ENCODE measurements around the gene FAM53B.
"Not testable (repeated sequence)": the region's sequence is repeated elsewhere in the genome, so short reads cannot be mapped to it uniquely, and the experiment has no call there.

FAM53B gene

GRCh38 chr10:124624466-124624865 is 119.7 kb downstream of the FAM53B start:
- no peak for DNase-seq

- no peak for DNase-seq
Measured at GRCh38 chr10:124624006-124624405, 120.2 kb downstream of the FAM53B start.

GRCh38 chr10:124622866-124623536 is 121.2 kb downstream of the FAM53B start:
- DNase-seq, result no peak

- DNase-seq, result no peak
Measured at GRCh38 chr10:124622158-124622557, 122.0 kb downstream of the FAM53B start.

- no peak for DNase-seq
Measured at GRCh38 chr10:124621637-124622036, 122.5 kb downstream of the FAM53B start.

GRCh38 chr10:124619802-124620490 is 124.2 kb downstream of the FAM53B start:
- no peak for DNase-seq

GRCh38 chr10:124619195-124619594 is 125.0 kb downstream of the FAM53B start:
- DNase-seq, result peak; percentile 59

DNA sequence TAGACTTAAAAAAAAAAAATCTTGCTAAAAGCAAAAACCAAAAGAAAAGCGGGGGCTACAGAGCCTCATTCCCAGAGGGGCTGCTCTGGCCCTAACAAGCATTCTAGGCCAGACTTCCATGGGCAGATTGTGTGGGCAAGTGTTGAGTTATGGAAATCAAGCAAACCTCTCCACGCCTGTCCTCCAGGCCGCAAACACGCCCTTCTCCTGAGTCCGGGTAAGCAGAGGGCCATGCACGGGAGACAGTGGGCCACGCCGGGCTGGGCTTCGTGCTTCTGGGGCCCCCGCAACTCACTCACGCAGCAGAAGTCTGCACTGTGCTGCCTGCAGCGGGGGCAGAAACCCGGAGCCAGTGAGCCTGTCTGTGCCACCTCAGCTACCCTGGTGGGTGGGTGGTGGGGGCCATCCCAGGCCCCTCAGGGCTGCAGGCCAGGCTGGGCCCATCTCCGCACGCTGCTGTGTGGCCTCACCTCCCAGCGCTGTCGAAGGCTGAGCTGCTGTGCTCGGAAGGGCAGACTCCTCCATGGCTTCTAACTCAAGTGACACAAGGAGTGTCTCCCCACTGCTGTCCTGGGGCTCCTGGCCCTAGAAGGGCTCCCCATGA is 125.6 kb downstream of the FAM53B start:
- DNase-seq, result no peak

- DNase-seq, result no peak
Measured at GRCh38 chr10:124616836-124617130, 127.4 kb downstream of the FAM53B start.

DNA sequence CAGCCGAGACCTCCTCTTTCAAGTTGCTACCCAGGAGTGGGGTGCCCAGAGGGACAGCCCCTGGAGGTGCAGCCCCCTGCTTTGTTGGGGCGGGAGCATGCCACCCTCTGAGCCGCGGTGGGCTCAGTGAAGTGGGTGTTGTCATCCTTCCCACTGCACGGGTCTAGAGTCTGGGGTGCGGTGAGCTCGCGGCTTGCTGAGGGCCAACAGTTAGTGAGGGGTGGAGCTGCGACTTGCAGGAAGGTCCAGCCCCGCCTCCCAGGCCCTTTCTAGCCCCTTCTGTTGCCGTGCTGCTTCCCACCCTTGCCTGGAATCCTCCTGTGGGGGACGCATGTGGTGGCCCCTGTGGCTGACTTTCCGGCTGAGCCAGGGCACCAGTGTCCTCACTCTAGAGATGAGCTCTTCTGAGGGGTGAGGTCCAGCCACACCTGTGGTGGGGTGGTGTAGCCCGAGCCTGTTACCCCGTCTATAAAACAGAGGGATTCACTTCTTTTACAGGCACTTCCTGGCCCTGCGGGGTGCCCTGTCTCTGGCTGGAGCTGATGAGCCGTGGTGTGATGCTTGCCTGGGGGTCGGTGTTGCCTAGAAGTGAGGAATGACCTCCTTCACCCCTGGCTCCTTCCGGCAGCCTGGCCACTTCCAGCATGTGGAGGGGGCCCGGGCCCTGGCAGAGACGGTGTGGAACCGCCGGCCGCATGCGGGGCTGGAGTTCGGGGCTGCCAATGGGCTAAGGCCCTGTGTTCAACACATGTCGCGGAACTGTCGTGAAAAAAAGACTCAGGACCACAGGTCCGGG is 127.9 kb downstream of the FAM53B start:
- DNase-seq, result peak; percentile 30

GRCh38 chr10:124615259-124615658 is 128.9 kb downstream of the FAM53B start:
- no peak for DNase-seq

GRCh38 chr10:124614003-124614659 is 130.0 kb downstream of the FAM53B start:
- DNase-seq, result no peak

GRCh38 chr10:124612611-124613498 is 131.3 kb downstream of the FAM53B start:
- DNase-seq, result peak; percentile 48

DNA sequence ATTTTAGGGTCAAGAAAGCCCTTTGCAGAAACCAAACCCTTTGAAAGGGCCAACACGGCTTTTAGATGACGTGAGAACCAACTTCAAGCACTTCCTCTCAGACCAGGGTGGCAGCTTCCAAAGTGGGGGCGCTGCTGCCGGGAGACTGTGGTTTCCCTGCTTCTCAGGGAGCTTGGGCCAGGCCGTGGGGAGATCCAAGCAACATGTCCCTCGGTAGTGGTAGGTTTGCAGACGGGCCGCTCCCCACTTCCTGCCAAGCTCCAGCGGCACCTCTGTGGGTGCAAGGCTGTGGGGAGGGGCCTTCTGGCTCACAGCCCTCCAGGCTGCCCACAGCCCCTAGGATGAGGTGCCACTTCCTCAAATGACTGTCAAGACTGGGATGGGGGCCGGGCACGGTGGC is 132.4 kb downstream of the FAM53B start:
- peak; percentile 61 for DNase-seq

DNA sequence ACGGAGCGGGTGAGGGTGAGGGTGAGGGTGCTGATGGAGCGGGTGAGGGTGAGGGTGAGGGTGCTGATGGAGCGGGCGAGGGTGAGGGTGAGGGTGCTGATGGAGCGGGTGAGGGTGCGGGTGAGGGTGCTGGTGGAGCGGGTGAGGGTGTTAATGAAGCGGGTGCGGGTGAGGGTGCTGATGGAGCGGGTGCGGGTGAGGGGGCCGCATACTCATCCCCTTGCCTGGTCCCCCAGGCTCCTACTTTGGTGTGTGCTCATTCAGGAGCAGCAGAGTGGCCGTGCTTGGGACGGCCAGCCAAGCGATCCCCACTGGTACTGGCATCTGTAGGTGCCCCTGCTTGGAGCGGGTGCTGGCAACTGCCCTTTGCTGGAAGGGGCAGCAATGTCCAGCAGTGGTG is 133.3 kb downstream of the FAM53B start:
- not testable (repeated sequence) for DNase-seq

DNA sequence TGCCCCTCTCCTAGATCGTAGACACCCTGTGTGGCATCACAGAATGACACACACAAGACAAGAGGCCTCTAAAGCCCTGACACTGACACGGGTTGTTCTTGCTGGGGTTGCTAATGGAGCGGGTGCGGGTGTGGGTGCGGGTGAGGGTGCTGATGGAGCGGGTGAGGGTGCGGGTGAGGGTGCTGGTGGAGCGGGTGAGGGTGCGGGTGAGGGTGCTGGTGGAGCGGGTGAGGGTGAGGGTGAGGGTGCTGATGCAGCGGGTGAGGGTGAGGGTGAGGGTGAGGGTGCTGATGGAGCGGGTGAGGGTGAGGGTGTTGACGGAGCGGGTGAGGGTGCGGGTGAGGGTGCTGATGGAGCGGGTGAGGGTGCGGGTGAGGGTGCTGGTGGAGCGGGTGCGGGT is 134.0 kb downstream of the FAM53B start:
- not testable (repeated sequence) for DNase-seq

DNA sequence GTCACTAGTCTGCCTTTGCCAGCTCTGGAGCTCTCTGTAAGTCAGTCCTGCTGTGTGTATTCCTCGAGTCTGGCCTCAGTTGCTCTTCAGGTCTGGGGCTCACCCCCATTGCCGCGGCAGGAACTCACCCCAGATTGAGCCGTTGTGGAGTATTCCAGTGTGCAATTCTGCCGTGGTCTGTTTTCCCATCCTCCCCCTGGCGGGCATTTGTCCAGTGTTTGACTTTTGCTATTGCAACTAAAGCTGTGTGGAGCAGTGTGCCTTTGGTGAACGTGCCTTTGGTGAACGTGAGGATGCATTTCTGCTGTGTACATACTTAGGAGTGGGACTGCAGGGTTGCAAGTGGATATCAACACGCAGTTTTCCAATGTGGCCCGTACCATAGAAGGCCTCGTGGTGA is 134.5 kb downstream of the FAM53B start:
- DNase-seq, result no peak

DNA sequence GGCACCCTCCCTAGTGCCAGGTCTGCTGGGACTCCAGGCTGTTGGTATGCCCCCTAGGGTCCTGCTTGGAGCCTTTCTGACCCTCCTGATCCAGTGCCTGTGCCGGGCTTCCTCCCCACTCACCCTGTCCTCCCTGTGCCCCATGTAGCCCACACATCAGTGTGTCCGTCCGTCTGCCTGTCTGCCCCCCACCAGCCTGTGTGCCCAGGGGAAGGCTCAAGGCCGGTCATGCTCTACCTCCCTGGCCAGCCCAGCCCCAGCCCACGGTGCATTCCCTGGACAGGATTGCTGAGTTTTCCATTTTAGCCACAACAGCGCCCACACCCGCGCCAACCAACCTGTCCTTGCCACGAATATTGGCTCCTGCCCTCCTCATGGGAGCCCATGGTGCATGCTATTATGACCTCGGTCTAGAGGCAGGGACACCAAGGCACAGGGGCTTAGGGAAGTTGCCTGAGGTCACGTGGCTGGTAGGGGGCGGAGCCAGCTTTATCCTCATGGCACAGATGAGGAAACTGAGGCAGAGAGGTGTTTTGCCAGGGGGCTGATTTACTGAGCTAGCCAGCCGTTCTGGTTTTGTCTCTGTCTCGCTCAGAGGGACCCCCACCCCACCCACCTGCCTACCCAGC is 136.0 kb downstream of the FAM53B start:
- DNase-seq, result no peak

- DNase-seq, result no peak
Measured at GRCh38 chr10:124607693-124608092, 136.5 kb downstream of the FAM53B start.

DNA sequence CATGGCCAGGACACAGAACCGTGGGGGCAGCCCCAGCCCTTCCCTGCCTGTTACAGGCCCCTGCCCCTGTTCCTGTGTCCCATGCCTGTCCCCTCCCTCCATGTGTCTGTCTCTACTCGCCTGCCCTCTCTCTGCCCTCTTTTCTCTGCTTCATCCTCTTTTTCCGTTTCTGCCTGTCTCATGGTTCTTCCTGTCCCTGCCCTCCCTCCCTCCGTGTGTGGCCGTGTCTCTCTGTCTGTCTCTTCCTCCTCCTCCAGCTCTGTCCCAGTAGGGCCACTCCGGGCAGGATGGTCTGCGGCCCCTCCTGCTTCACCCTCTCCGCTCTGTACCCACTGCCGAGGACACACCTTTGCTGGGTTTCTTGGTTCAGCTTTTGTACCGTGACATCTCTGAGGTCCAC is 137.4 kb downstream of the FAM53B start:
- no peak for DNase-seq

All from CD4-positive, alpha-beta T cell treated with Interferon gamma for 1 hour (primary cell).